ENCODE measurements around the gene PRMT1.

PRMT1 gene

GRCh38 chr19:49699364-49699763 is 22.3 kb downstream of the PRMT1 start:
- Histone ChIP-seq H3K27me3 (peaks cover 19% of the 10 kb centered on the region), H3K36me3 (no peaks in the 10 kb centered on the region), H3K4me1 (ENCODE audit: control insufficient read depth in 1 of 2, insufficient read depth in 1 of 2, low read depth in 1 of 2, low read length in 1 of 2) (no peaks in the 10 kb centered on the region), H3K4me3 (ENCODE audit: low read depth in 1 of 2, low read length in 1 of 2) (no peak overlapping the region), H3K27ac (no peak overlapping the region), H3K9me3 (no peaks in the 10 kb centered on the region)
- TF ChIP-seq, protein P1, sequence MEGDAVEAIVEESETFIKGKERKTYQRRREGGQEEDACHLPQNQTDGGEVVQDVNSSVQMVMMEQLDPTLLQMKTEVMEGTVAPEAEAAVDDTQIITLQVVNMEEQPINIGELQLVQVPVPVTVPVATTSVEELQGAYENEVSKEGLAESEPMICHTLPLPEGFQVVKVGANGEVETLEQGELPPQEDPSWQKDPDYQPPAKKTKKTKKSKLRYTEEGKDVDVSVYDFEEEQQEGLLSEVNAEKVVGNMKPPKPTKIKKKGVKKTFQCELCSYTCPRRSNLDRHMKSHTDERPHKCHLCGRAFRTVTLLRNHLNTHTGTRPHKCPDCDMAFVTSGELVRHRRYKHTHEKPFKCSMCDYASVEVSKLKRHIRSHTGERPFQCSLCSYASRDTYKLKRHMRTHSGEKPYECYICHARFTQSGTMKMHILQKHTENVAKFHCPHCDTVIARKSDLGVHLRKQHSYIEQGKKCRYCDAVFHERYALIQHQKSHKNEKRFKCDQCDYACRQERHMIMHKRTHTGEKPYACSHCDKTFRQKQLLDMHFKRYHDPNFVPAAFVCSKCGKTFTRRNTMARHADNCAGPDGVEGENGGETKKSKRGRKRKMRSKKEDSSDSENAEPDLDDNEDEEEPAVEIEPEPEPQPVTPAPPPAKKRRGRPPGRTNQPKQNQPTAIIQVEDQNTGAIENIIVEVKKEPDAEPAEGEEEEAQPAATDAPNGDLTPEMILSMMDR (IDR thresholded peaks at IDR 0.05), result no peak

GRCh38 chr19:49700563-49700962 is 23.5 kb downstream of the PRMT1 start:
- Histone ChIP-seq H3K4me3 (ENCODE audit: low read depth in 1 of 2, low read length in 1 of 2) (no peak overlapping the region), H3K4me1 (ENCODE audit: control insufficient read depth in 1 of 2, insufficient read depth in 1 of 2, low read depth in 1 of 2, low read length in 1 of 2) (no peaks in the 10 kb centered on the region), H3K27me3 (peaks cover 19% of the 10 kb centered on the region), H3K36me3 (no peaks in the 10 kb centered on the region), H3K9me3 (no peaks in the 10 kb centered on the region), H3K27ac (no peak overlapping the region)
- TF ChIP-seq, protein P1 (IDR thresholded peaks at IDR 0.05), result no peak

- Histone ChIP-seq H3K9me3 (no peaks in the 10 kb centered on the region), H3K4me3 (ENCODE audit: low read depth in 1 of 2, low read length in 1 of 2) (no peak overlapping the region), H3K27ac (no peak overlapping the region), H3K27me3 (peaks cover 19% of the 10 kb centered on the region), H3K36me3 (no peaks in the 10 kb centered on the region), H3K4me1 (ENCODE audit: control insufficient read depth in 1 of 2, insufficient read depth in 1 of 2, low read depth in 1 of 2, low read length in 1 of 2) (no peaks in the 10 kb centered on the region)
- TF ChIP-seq, protein P1 (IDR thresholded peaks at IDR 0.05), result no peak
Measured at GRCh38 chr19:49701271-49701786, 24.3 kb downstream of the PRMT1 start.

DNA sequence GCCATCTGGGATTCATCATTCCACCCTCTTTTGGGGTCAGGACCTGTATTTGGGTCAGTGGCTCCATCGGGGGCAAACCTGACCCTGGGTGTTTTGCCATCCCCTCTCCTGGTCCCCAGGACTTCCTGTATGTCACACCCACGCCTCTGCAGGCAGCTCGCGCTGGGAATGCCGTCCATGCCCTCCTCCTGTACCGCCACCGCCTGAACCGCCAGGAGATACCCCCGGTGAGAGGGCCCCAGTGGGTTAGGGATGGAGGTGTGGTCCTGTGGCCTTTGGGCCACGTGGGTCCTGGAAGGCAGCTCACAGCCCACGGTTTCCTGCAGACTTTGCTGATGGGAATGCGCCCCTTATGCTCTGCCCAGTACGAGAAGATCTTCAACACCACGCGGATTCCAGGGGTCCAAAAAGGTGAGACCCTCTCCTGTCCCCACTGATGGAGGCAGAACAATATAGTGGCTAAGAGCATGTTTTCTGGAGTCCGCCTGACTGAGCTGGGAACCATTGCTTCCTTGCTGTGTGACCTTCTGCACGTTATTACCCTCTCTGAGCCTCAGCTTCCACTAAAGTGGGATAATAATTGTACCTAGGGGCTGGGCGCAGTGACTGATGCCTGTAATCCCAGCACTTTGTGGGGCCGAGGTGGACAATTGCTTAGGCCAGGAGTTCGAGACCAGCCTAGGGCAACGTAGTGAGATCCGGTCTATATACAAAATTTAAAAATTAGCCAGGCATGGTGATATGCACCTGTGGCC is 28.0 kb downstream of the PRMT1 start:
- Histone ChIP-seq H3K27me3 (peaks cover 13% of the 10 kb centered on the region), H3K9me3 (no peaks in the 10 kb centered on the region), H3K36me3 (no peaks in the 10 kb centered on the region), H3K27ac (no peak overlapping the region), H3K4me3 (ENCODE audit: low read depth in 1 of 2, low read length in 1 of 2) (no peak overlapping the region), H3K4me1 (ENCODE audit: control insufficient read depth in 1 of 2, insufficient read depth in 1 of 2, low read depth in 1 of 2, low read length in 1 of 2) (no peaks in the 10 kb centered on the region)
- TF ChIP-seq, protein P1 (IDR thresholded peaks at IDR 0.05), result no peak

DNA sequence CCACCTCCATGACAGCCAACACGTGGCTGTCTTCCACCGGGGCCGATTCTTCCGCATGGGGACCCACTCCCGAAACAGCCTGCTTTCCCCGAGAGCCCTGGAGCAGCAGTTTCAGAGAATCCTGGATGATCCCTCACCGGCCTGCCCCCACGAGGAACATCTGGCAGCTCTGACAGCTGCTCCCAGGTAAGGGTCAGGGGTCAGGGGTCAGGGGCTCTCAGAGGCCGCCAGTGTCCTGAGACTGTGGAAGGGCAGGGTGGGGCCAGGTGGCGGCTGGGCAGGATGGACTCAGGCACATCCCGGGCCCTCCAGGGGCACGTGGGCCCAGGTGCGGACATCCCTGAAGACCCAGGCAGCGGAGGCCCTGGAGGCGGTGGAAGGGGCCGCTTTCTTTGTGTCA is 28.8 kb downstream of the PRMT1 start:
- H3K36me3 ChIP-seq, result no peaks in the 10 kb centered on the region
- no peaks in the 10 kb centered on the region for H3K9me3 ChIP-seq
- no peak overlapping the region for H3K27ac ChIP-seq
- H3K4me3 ChIP-seq (ENCODE audit: low read depth in 1 of 2, low read length in 1 of 2), result no peak overlapping the region
- peaks cover 6% of the 10 kb centered on the region for H3K27me3 ChIP-seq
- TF ChIP-seq, protein P1 (IDR thresholded peaks at IDR 0.05), result no peak
- no peaks in the 10 kb centered on the region for H3K4me1 ChIP-seq (ENCODE audit: control insufficient read depth in 1 of 2, insufficient read depth in 1 of 2, low read depth in 1 of 2, low read length in 1 of 2)

Data from neutrophil (primary cell).